ENCODE data around the gene PPP1R13B.

GRCh38 chr14:103711516-103712431 lies 135.6 kb downstream of the PPP1R13B start:
- TF ChIP-seq SUZ12 (IDR thresholded peaks at IDR 0.05; ENCODE audit: extremely low read depth, insufficient read depth, insufficient read length): no peak
- TF ChIP-seq ZNF274 (IDR thresholded peaks at IDR 0.05; ENCODE audit: low read depth, low read length): no peak
